Panc1 (cell line): ENCODE data around the gene SNED1. TPM values are rescaled to one million over a fixed set of nuclear protein-coding genes. Genes with fewer than 3 reads are reported as not detected.

Experiments used
- ATAC-seq: fragments of 200-7000 bp; cut with Tn5 transposase; 2 replicates; pipeline ENCODE4 v1.9.1; 2020; ENCODE audit warnings: mild to moderate bottlenecking, moderate library complexity
- BruUV-seq: library from RNA; stranded (reverse); fragments of 400-500 nt; replicated peaks from 2 replicates; lab custom pipeline; 2021; lab: Mats Ljungman, UMichigan
- CTCF ChIA-PET: fragments of 300-600 bp; sonication (Branson Sonifier 250); formaldehyde crosslinking; loops from one replicate; lab custom pipeline; 2022; ENCODE audit warnings: antibody characterized with exemption; lab: Charles Lee
- POLR2A ChIA-PET: fragments of 300-600 bp; sonication (Branson Sonifier 250); formaldehyde crosslinking; loops from one replicate; lab custom pipeline; 2022; ENCODE audit warnings: antibody characterized with exemption; lab: Charles Lee
- DNase-seq: peaks from one replicate; pipeline ENCODE4 v3.0.0-alpha.2; 2010; ENCODE audit warnings: low read depth, low spot score
- H3K27ac ChIP-seq: 2 replicates; pipeline ENCODE4 v1.5.1; 2011; ENCODE audit warnings: mild to moderate bottlenecking, low read length, inconsistent platforms
- H3K27me3 ChIP-seq: fragments of 200-500 bp; sonication (Bioruptor generic); 2 replicates; pipeline ENCODE4 v1.6.0; 2014; ENCODE audit warnings: low read length, inconsistent platforms; ENCODE audit not compliant: control insufficient read depth, insufficient read depth
- H3K36me3 ChIP-seq: fragments of 200-500 bp; sonication (Bioruptor generic); 2 replicates; pipeline ENCODE4 v1.5.1; 2014; ENCODE audit warnings: inconsistent platforms, mild to moderate bottlenecking, low read length, moderate library complexity; ENCODE audit not compliant: control insufficient read depth, insufficient read depth
- H3K4me1 ChIP-seq: 2 replicates; pipeline ENCODE4 v1.5.1; 2011; ENCODE audit warnings: inconsistent platforms, mild to moderate bottlenecking, low read length, moderate library complexity; ENCODE audit not compliant: control insufficient read depth, insufficient read depth
- H3K4me3 ChIP-seq, 2 experiments: 2 replicates each; pipeline ENCODE4 v1.5.1; 2011 to 2012; ENCODE audit warnings: low read depth in 2 of 2, low read length in 2 of 2, mild to moderate bottlenecking in 2 of 2, inconsistent platforms in 1 of 2, moderate library complexity in 1 of 2
- H3K9me3 ChIP-seq: fragments of 200-500 bp; sonication (Bioruptor generic); 2 replicates; pipeline ENCODE4 v1.5.1; 2014; ENCODE audit warnings: low read depth, mild to moderate bottlenecking, inconsistent platforms, low read length, moderate library complexity; ENCODE audit not compliant: control insufficient read depth, insufficient read depth
- CTCF ChIP-seq: fragments of 450-650 bp; IDR thresholded peaks from 2 replicates; pipeline ENCODE4 v1.5.1; 2017; ENCODE audit warnings: mild to moderate bottlenecking
- POLR2AphosphoS5 ChIP-seq: IDR thresholded peaks from 2 replicates; pipeline ENCODE4 v1.6.1; 2012; ENCODE audit warnings: mild to moderate bottlenecking, low read depth, low read length, moderate library complexity
- REST ChIP-seq, 2 experiments: IDR thresholded peaks; 2 replicates each; pipeline ENCODE4 v1.6.1; 2011 to 2012; ENCODE audit warnings: low read depth in 2 of 2, control low read depth in 1 of 2, low read length in 1 of 2, mild to moderate bottlenecking in 1 of 2, moderate library complexity in 1 of 2; ENCODE audit not compliant: insufficient read depth in 1 of 2
- SIN3A ChIP-seq: IDR thresholded peaks from 2 replicates; pipeline ENCODE4 v1.6.1; 2012; ENCODE audit warnings: low read depth, mild to moderate bottlenecking, low read length, moderate library complexity, borderline replicate concordance; ENCODE audit not compliant: insufficient read depth
- TCF7L2 ChIP-seq: IDR thresholded peaks from 2 replicates; pipeline ENCODE4 v1.6.1; 2011; ENCODE audit warnings: mild to moderate bottlenecking, low read depth, low read length, inconsistent platforms
- in situ Hi-C: cut with HindIII; loops from 2 replicates; pipeline ENCODE4 v1.10.0; 2016; ENCODE audit warnings: low sequenced_read_pairs, low pct_unique_long_range_greater_than_20kb
- intact Hi-C: fragments of 100-400 bp; cut with micrococcal nuclease; formaldehyde crosslinking; loops from one replicate; pipeline ENCODE4 v1.10.0; 2022; ENCODE audit not compliant: unreplicated experiment
- total RNA-seq: library from RNA; stranded (reverse); gene quantifications from one replicate; pipeline ENCODE4 v1.2.1, GENCODE V29; 2021; ENCODE audit not compliant: unreplicated experiment

The SNED1 gene
- total RNA-seq, 1 experiment from 2014 or later = 11.0 TPM

GRCh38 chr2:240963868-240964703 is 34.3 kb upstream of the SNED1 start:
- no peak overlapping the region for H3K4me3 ChIP-seq
- ATAC-seq (no peak), DNase-seq (no peak)
- ChIA-PET POLR2A (no interaction called here), CTCF (no interaction called here)
- no peaks in the 10 kb centered on the region for H3K36me3 ChIP-seq
- no peak overlapping the region for H3K27ac ChIP-seq
- no peaks in the 10 kb centered on the region for H3K9me3 ChIP-seq
- intact Hi-C loops (no loop called here), in situ Hi-C loops (no loop called here)
- TF ChIP-seq TCF7L2 (no peak), CTCF (no peak), SIN3A (no peak)
- no TSS peak for BruUV-seq
- no peaks in the 10 kb centered on the region for H3K4me1 ChIP-seq
- H3K27me3 ChIP-seq = no peaks in the 10 kb centered on the region

GRCh38 chr2:240964704-240965295 is 33.6 kb upstream of the SNED1 start:
- Histone ChIP-seq H3K27ac (no peak overlapping the region), H3K4me1 (no peaks in the 10 kb centered on the region), H3K9me3 (no peaks in the 10 kb centered on the region), H3K27me3 (no peaks in the 10 kb centered on the region), H3K4me3 (no peak overlapping the region), H3K36me3 (no peaks in the 10 kb centered on the region)
- ChIA-PET CTCF (no interaction called here), POLR2A (no interaction called here)
- no TSS peak for BruUV-seq
- intact Hi-C loops (no loop called here), in situ Hi-C loops (no loop called here)
- DNase-seq (no peak), ATAC-seq (no peak)
- no peak for TF ChIP-seq REST (IDR thresholded peaks at IDR 0.05; ENCODE audit: insufficient read depth in 1 of 2, low read depth in 2 of 2, low read length in 1 of 2)
- no peak for TF ChIP-seq POLR2AphosphoS5
- no peak for TF ChIP-seq SIN3A
- no peak for TF ChIP-seq CTCF
- TF ChIP-seq TCF7L2 = no peak
